ENCODE data around the gene TNFAIP3.

The TNFAIP3 gene

DNA sequence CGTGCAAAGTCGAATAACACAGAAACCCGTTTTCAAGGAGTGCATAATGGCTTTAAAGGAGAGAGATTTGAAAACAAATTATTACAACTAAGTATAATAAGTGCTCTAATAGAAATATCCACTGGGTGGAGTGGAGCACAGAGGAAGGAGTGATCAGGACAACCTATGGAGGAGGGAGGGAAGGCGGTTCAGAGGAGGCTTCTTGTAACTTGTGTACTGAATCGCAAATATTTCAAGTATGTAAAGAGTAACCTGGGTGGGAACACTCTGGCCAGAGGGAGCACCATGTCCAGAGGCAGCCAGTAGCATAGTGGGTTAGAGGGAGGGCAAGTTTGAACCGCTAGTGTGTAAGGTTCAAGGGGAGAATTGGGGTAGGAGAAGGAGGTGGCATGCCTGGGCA is 21.6 kb upstream of the TNFAIP3 start:
- DNase-seq = no peak

DNA sequence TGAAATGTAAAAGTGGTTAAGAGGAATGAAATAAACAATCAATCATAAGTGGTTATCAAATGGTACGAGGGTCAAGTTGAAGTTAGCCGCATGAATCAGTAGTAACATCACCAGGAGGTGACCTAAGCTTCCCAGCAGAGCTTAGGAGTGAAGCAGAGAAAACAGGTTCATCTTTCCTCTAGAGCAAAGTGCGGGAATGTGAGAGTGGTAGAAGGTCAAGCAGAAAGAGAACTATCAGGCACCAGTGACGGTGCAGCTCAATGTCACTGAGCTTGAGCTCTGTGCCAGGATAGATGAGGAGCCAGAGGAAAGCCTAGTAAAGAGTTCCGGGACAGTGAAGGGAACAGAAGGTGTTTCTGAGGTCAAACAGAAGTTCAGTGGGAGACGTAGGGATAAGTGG is 20.8 kb upstream of the TNFAIP3 start:
- no peak for DNase-seq

DNA sequence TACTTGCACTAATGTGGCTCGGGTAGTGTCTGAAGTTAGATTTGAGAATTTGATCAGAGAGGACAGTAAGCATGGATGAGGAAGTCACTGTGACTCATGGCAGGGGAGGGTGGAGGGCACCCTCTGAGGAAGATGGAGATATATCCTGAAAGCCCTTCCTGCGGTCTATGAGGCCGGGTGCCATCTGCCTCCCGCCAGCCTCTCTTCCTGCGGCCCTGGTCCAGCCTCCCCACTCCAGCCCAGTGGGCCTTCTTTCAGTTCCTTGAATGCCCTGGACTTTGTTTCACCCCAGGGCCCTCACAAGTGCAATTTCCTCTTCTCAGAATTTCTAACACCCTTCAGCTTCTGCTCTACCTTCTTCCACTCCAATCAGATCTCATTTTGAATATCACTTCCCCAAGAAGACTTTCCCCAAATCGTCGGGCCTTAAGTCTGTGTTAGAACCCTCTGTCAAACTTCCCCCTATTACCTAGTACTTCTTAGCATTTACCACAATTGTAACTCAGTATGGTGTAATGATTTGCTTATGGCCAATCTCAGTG is 20.2 kb upstream of the TNFAIP3 start:
- no peak for DNase-seq

DNA sequence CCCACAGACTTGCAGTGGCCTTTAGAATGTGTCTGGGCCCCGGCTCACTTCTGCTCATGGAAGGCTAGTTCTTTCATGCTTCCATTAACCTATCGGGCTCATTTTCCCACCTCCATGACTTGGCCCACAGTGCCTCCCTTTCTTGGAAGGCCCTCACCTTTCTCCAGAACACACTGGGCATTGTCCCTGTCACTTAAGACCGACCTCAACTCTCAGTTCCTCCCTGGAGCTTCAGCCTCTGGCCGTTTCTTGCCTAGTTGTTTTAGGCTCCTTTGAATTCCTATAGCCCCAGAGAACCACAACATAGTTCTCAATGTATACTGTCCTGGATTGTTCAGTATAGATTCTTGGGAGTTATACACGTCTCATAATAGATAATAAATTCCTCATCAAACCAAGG is 19.3 kb upstream of the TNFAIP3 start:
- no peak for DNase-seq

DNA sequence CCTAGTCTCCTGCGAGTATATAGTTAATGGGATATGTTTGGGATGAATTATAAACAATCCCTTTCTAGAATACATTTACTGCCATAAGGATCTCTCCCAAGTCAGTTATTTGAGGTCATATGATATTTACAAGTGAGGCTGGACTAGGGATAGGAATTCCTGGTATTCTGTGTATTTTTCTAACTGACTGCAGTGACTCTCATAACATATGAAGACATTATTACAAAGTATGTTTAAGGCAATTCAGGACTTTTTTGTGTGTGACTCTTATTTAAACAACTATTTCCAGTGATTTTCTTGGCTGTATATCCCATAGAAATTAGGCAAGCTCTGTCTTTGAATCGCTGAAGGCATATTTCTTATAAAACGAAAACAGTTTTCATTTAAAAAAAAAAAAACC is 18.4 kb upstream of the TNFAIP3 start:
- DNase-seq = no peak

DNA sequence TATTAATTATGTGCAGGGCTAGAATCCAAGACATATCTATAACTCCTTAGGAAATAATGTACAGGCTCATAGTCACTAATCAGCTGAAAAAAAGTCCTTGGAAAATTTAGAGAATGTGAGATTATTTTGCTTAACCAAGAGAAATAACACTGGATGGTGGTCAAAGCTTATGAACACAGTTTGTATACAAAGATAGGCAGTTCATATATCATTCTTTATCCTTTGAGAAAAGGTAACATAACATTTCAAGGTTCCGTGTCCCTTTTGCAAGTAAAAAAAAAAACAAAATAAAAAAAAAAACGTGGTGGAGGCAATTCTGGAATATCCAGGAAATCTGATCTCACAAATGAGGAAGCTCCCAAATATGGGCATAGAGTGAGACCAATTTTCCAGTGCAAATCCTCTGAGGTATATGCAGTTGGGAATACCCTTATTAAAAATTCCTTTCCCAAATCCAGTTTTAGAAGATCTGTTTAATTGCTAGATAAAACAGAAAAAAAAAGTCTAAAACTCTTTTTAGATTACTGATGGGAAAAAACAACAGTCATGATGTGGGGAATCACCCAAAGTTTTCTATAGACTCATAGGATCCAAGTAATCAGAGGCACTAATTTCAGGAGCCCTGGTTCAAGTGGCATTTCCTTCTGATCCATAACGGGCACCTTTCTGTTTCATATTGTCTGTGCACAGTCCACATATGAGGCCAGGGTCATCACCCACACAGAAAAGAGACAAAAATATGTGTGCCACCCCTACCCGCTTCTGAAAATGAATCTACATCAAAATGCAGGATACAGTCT is 17.7 kb upstream of the TNFAIP3 start:
- DNase-seq = no peak

DNA sequence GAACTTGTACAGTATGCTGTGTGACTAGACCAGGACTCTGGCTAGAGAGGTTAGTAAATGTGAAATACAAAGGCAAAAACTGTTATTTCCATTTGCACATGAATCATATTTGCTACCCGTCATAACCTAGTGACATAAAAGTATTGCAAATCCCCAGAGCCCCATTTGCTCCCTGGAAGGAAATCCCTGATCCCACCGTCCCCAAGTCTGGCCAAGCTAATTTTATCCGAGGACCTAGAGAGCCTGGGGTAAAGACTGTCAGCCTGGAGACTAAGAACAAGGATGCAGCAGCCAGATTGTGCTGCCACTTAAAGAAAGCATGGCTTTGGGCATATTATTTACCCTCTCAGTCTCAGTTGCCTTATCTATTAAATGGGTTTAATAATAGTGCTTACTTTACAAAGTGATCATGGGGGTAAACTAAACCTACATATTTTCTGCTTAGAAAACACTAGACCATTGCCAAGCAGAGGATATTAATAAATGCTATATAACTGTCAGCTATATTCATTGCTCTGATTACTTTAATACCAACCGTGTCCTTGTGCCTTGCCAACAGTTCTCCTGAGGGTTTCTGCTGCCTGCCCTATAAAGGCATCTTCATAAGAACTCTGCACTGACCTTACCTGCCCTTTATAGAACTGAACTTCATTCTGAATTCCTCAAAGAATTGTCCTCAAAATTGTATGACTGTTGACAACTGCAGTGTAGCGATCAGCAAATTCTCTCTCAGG is 16.9 kb upstream of the TNFAIP3 start:
- DNase-seq = no peak

DNA sequence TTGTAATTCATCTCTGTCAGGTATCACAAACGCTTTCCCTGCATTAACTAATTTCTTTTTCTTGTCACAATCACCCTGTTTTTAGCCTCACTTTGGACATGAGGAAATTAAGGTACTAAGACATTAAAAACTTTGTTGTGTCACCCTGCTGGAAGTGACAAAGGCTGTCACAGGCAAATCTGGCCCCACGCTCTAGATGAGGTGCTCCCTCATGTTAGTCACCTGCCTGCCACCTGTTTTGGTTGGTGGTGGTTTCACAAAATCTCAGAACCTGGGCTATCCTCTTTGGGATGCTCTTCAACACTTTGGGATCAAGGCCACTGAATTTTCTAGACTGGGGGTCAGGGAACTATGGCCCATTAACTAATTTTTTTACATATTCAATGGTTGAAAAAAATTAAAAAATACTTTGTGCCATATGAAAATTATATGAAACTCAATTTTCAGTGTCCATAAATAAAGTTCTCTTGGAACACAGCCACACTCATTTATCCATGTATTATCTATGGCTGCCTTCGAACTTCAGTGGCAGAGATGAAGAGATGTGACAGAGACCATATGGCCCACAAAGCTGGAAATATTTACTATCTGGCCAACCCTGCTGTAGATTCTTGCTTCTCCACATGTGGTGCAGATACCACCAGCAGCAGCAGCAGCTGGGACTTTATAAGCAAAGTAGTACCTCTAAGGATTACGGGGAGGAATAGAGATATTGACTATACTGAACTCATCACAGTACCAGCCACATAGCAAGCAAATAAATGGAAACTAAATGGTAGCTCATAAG is 16.1 kb upstream of the TNFAIP3 start:
- DNase-seq = no peak

DNA sequence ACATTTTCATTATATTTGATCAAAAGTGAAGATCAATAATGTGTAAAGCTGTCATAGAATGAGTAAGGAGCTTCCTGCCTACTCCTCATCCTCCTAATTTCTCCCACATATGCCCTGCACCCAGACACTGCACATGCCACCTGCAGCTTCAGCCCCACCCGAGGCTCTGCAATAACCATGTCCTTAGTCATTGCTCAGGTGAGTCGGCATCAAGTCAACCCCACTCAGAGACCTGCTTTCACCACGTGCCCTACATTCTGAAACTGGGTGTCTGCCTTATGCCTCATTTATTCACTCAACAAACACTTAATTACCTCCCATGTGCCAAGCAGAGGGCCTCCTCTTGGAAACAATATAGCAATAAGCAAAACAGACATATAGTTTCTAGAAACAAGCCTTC is 15.4 kb upstream of the TNFAIP3 start:
- DNase-seq = no peak

DNA sequence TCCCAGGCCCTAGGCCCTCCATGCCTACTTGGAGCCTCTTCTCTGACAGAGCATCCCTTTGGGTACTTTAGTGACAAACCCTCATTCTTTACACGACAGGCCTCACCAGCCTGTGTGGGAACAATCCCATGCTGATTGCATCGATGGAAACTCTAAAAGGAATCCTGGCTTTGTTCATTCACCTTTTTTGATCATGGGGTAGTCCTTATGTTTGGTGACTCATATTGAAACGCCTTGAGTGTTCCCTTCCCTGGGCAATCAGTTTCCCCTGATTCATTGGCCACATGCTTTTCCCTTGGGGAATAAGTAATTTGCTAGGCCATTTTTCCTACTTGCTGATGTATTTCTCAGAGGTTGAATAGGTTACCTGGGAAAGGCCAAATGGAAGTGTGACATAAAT is 14.7 kb upstream of the TNFAIP3 start:
- no peak for DNase-seq

DNA sequence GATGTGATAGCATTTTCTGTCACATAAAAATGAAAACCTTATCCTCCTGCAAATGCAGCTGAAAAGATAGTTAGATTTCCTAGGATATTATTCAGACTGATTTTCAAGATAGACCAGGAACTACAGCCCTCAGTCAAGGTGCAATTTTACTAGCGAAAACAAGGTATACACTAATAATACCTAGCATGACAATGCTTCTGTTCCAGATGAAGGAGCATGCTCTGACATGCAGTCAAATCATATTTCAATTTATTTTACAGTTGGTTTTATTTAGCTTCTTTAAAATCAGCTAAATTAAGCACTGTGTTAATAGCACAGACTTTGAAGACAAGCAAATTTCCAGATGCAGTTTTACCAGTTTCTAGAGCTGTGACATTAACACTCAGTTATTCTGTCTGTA is 14.2 kb upstream of the TNFAIP3 start:
- no peak for DNase-seq

DNA sequence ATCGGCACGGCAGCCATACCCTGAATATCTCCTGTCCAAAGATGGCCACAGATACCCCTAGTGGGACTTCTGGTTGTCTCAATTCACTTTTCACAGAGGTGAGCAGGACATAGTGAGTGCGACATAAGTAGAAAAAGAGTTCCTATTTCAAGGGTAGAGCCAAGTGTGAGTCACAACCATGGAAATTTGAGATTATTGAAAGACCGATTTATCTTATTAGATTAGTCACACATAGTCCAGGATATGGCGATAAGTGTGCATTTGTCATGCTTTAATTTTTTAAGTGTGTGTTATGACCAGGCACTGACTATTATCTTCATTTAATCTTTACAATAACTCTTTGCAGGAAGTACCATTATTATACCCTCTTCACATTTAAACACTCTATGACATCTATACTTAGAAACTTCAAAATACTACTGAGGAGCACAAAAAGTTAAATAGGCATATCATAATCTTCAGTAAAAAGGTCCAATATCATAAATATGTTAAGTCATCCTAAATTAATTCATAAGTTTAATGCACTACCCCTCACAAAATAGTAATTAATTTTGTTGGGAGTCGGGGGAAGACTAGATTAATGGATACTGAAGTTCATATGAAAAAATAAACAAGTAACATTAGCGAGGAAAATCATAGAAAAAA is 13.4 kb upstream of the TNFAIP3 start:
- no peak for DNase-seq

DNA sequence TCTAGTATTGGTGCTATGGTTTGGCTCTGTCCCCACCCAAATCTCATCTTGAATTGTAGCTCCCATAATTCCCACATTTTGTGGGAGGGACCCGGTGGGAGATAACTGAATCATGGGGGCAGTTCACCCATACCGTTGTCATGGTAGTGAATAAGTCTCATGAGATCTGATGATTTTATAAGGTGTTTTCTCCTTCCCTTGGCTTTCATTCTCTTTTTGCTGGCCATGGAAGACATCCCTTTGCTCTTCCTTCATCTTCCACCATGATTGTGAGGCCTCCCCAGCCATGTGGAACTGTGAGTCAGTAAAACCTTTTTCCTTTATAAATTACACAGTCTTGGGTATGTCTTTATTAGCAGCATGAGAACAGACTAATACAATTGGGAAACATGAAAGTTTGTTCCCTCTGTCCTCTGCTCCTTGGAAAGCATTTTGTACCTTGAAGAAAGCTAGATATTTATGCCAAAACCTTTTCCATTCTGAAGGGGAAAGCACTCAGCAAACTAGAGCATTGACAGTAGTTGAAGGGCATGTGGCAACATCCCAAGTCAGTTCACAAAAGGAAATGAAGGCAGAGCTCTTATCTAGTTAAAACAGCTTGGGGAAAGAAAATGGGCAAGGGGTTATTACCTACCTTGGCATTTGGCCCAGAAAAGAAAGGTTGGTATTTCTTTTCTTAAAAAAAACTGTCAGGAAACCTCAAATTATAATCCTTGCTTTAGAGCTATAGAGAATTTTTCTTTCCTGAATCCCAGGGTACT is 10.7 kb upstream of the TNFAIP3 start:
- no peak for DNase-seq

DNA sequence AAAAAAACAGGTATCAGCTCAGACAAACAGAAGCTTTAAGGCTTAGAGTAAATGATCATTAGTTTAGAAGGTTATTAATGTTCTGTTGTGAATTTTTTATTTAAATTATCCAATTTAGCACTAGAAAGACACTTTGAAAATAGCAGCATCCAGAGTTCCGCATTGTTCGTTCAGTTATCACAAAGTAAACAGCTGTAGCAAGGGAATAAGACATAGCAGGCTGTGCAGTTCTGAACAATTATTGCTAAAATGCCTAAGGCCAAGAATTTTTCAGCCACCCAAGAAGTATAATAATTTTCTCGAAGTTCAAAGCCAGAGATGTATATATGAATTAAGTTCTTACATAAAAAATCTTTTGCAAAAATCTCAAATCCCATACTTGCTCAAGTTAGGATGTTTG is 8.0 kb upstream of the TNFAIP3 start:
- DNase-seq = no peak

DNA sequence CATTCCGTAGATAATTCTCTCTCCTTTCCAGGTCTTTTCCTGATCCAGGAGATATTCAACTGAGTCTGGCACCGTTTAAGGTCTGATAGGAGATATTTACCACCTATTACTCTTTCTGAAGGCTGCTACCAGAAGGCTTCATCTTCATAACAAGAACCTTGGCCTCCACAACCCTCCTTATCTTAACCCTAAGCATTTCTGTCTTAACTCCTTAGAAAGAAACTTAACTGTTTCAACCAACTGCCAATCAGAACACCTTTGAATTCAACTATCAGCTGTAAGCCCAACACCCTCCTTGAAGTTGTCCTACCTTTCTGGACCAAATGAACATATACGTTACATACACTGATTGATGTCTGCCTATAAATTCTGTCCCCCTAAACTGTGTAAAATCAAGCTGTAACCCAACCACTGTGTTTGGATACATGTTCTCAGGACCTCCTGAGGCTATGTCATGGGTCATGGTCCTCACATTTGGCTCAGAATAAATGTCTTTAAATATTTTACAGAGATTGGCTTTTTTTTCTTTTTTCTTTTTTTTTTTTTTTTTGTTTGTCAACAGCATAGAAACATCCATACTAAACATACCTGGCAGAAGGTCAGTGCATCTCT is 6.6 kb upstream of the TNFAIP3 start:
- no peak for DNase-seq

DNA sequence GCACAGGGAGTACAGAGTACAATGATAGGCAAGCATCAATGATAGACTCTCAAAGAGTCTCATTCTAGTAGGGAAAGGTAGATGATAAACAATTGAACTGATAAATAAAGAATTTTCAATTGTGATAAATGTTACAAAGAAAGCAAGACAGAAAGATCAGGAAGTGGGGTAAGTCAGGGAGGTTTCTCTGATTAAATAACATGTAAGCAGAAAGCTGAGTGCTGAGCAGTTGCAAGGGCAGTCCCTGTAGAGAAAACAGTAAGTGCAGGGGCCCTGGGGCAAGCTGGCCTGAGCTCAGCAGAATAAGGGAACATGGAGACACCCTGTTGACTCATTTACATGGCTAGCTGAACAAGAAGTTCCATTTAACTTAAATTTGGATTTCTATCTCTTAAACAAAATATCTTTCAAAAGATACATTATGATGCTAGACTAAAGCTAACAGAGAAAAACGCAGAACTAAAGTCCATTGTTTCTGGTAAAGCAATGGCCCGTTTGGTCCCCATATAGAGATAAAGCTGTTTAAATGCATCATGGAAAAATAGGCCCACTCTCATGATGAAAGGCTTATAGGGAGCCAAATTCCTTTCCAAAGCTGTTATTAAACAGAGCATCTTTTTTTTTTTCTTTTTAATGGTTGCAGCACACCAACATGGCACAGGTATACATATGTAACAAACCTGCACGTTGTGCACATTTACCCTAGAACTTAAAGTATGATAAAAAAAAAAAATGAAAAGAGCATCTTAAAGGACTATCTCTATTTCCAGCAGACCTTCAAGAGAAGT is 5.3 kb upstream of the TNFAIP3 start:
- DNase-seq = no peak

DNA sequence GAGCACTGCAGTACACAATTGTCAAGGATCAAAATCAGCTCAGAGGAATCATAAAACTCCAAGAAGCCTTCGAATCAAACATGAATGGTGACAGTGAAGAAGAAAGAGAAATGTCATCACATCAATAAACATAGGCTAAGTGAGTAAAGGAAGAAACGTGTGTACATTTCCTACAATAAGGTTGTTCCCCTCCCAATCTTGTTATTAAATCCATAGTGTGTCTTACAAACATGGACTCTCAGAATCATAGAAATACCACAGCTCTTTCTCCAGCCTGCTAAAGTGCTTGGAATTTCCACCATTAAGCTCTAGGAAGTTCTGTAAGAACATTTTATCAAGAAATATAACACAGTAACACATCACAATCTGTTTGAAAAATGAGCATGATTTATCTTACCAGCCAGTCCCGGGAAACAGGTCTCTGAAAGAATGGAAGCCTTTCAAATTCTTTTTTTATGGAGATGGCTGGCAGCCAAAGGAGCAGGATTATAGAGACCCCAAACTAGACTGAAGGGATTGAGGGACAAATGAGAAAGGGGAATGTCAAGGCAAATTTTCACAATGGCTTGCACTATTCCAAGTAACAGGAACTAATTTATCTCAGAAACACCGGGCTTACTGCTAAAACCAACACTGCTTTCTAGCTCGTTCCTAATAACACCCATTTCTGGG is 4.5 kb upstream of the TNFAIP3 start:
- no peak for DNase-seq

DNA sequence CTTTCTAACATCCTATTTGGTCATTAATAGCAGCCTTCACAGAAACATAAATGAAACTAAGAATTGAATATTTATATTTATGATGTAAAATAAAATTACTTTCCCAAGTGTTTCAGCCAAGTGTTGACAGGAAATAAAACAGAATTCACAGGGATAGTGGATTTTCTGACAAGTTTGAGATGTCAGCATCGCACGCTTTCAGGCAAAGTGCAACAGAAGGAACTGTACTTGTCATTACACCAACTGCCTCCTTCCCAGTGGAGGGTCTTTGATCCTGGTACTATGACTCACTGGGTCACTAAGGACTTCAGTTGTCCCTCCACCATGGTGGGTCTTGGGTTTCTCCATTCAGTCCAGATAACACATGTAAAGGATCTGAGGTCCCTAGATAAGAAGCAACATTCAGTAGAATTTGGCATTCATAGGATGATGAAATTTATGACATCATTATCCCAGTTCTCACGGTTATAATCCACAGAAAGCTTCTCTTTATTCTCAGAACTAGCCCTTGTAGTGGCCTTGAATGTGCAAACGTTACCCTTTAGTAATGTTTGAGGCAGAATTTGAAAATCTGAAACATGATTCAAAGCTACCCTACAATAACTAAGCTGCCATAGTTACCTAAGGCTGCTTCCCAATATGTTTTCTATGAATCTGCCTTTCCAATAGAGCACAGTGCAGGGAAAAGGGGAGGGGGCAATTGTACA is 3.8 kb upstream of the TNFAIP3 start:
- DNase-seq = no peak

DNA sequence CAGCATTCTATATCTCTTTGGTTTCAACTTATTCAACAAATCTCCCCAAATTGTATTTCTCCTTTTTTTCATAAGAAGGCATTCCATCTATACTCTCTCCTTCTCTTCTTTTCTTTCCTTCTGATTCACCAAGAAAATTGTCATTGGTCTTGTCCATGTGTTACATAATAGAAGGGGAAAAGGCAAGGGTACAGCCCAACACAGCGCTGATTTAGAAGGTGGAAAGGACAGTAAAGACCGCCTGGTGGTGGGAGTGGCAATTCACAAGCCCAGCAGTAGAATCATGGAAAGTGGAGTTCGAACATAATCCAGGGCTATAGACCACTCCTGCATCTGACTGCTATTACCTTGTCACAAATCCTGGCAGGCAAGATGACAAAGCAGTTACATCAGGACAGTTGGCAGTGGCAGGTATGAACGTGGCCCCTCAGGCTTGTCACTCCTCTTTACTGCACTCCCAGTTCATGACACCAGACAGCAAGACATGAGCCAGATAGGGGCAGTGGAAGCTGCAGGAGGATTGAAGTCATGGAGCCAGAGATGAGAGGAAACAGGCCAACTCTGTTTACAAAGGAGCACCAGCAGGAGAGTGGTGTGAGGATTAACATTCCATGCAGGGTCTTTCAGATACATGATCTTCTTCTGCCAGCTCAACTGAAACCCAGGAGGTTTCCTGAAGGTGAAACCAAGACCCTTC is 2.1 kb upstream of the TNFAIP3 start:
- no peak for DNase-seq
